NCI-H1105 treated with DMSO at 0.1 percent for 48 hours (cell line): Measurements from ENCODE around the gene FUT8.
A peak's percentile ranks its signal among the peaks of the same experiment; 100 is the strongest.
"Not testable (repeated sequence)": the region's sequence is repeated elsewhere in the genome, so short reads cannot be mapped to it uniquely, and the experiment has no call there.

ENCODE experiments used
- DNase-seq: peaks from one replicate; lab custom pipeline; 2025; lab: John Stamatoyannopoulos, UW

The FUT8 gene

GRCh38 chr14:65716813-65717212, 304.3 kb downstream of the FUT8 start:
- not testable (repeated sequence) for DNase-seq

- DNase-seq: not testable (repeated sequence)
These were observed 304.9 kb downstream of the FUT8 start for GRCh38 chr14:65717384-65717915.

GRCh38 chr14:65718629-65719028, 306.1 kb downstream of the FUT8 start:
- no peak for DNase-seq

GRCh38 chr14:65720171-65720570, 307.6 kb downstream of the FUT8 start:
- DNase-seq: no peak

- DNase-seq: no peak
These were observed 308.2 kb downstream of the FUT8 start for GRCh38 chr14:65720743-65721142.

- no peak for DNase-seq
These were observed 310.8 kb downstream of the FUT8 start for GRCh38 chr14:65723348-65723747.

GRCh38 chr14:65728604-65729003, 316.1 kb downstream of the FUT8 start:
- no peak for DNase-seq

GRCh38 chr14:65729566-65729965, 317.0 kb downstream of the FUT8 start:
- no peak for DNase-seq

GRCh38 chr14:65731933-65732506, 319.5 kb downstream of the FUT8 start:
- DNase-seq: no peak

- no peak for DNase-seq
These were observed 325.8 kb downstream of the FUT8 start for GRCh38 chr14:65738339-65738738.

- DNase-seq: no peak
These were observed 333.1 kb downstream of the FUT8 start for GRCh38 chr14:65745396-65746190.

GRCh38 chr14:65748796-65749195, 336.3 kb downstream of the FUT8 start:
- DNase-seq: no peak

GRCh38 chr14:65749287-65749686, 336.8 kb downstream of the FUT8 start:
- no peak for DNase-seq

- DNase-seq: peak; percentile 49
These were observed 338.4 kb downstream of the FUT8 start for GRCh38 chr14:65750906-65751305.

GRCh38 chr14:65751510-65751909, 339.0 kb downstream of the FUT8 start:
- DNase-seq: no peak

GRCh38 chr14:65753061-65753460, 340.5 kb downstream of the FUT8 start:
- no peak for DNase-seq

- DNase-seq: no peak
These were observed 342.8 kb downstream of the FUT8 start for GRCh38 chr14:65755331-65755730.

- DNase-seq: no peak
These were observed 344.4 kb downstream of the FUT8 start for GRCh38 chr14:65756880-65757279.

GRCh38 chr14:65769151-65769550, 356.6 kb downstream of the FUT8 start:
- DNase-seq: no peak

- DNase-seq: no peak
These were observed 358.2 kb downstream of the FUT8 start for GRCh38 chr14:65770681-65771080.

GRCh38 chr14:65771271-65771670, 358.7 kb downstream of the FUT8 start:
- DNase-seq: no peak

GRCh38 chr14:65772466-65772865, 359.9 kb downstream of the FUT8 start:
- no peak for DNase-seq

- no peak for DNase-seq
These were observed 360.5 kb downstream of the FUT8 start for GRCh38 chr14:65772921-65773574.
